ENCODE data around the gene SCGB2B2. TPM values are rescaled to one million over a fixed set of nuclear protein-coding genes. Genes with fewer than 3 reads are reported as not detected.
"Not testable (repeated sequence)": the region's sequence is repeated elsewhere in the genome, so short reads cannot be mapped to it uniquely, and the experiment has no call there.

The SCGB2B2 gene
- total and polyA plus RNA-seq, 2 experiments from 2014 or later: not detected

DNA sequence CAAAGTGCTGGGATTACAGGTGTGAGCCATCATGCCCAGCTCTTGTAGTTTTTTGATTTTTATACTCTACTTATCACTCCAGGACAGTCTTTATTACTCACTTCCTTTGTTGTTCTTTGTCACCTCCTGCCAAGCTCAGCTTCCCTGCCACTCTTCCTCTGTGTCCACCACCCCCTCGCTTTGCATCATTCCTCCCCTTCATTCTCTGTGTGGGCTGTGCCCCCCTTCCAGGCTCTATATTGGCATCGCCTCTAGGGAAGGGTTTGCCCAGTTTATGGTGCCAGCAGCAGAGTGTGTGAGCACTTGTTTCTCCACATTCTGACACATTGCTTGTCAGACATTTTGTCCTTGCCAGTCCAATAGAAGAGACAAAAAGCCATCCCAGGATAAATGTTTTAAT lies 15.6 kb upstream of the SCGB2B2 start:
- 38 to 51% methylated on average over 2 of the region's 2 CpGs for WGBS, 2 experiments (ENCODE audit: low coverage in 1 of 2, low lambda C conversion rate in 2 of 2, missing lambda C conversion rate in 2 of 2)
- Histone ChIP-seq H3K36me3 (ENCODE audit: low read depth) (no peaks in the 10 kb centered on the region), H3K27ac (no peak overlapping the region), H3K9me2 (ENCODE audit: insufficient read depth) (no peaks in the 10 kb centered on the region), H3K4me1 (ENCODE audit: insufficient read depth) (no peaks in the 10 kb centered on the region), H2AFZ (no peak overlapping the region), H3K9ac (no peak overlapping the region), H3K79me2 (ENCODE audit: insufficient read depth) (no peaks in the 10 kb centered on the region), H3K27me3 (replicated peaks; ENCODE audit: insufficient read depth) (no peaks in the 10 kb centered on the region), H4K20me1 (ENCODE audit: insufficient read depth) (no peaks in the 10 kb centered on the region), H3K9me3 (ENCODE audit: low read depth) (no peaks in the 10 kb centered on the region), H3K4me3 (no peak overlapping the region), H3K4me2 (ENCODE audit: unreplicated experiment) (no peak overlapping the region), H3F3A (ENCODE audit: insufficient read depth) (no peaks in the 10 kb centered on the region)
- DNase-seq: no peak
- in situ Hi-C loops (cut with MboI): no loop called here
- TF ChIP-seq EZH2 (IDR thresholded peaks at IDR 0.05; ENCODE audit: insufficient read depth, poor library complexity, severe bottlenecking) (no peak), EZH2phosphoT487 (IDR thresholded peaks at IDR 0.05; ENCODE audit: insufficient read depth, low read depth) (no peak)

DNA sequence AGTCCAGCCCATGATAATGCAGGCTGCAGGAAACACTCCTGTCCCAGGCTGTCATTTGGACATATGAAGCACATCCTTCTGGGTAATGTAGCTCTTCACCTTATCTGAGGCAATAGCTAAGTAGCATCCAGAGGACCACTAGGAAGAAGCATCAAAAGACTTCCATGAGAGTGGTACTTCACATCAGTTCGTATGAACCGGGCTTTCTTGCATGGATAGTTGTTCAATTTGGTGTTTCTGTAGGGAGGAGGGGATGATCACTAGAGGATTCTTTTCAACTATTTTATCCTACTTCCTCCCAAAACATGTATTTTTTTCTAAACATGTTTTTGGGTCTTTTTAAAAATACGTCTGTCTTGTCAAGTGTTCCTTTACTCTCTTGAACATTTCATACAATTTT lies 13.4 kb upstream of the SCGB2B2 start:
- Histone ChIP-seq H3K9me2 (ENCODE audit: insufficient read depth) (no peaks in the 10 kb centered on the region), H3K4me2 (ENCODE audit: unreplicated experiment) (no peak overlapping the region), H3K36me3 (ENCODE audit: low read depth) (0 out of 2 replicates have a peak, but pooled peaks cover 5% of the 10 kb centered on the region), H3K4me3 (no peak overlapping the region), H3K4me1 (ENCODE audit: insufficient read depth) (no peaks in the 10 kb centered on the region), H3K9me3 (ENCODE audit: low read depth) (no peaks in the 10 kb centered on the region), H2AFZ (no peak overlapping the region), H3K79me2 (ENCODE audit: insufficient read depth) (no peaks in the 10 kb centered on the region), H3K9ac (no peak overlapping the region), H3K27me3 (replicated peaks; ENCODE audit: insufficient read depth) (no peaks in the 10 kb centered on the region), H3F3A (ENCODE audit: insufficient read depth) (peaks cover 12% of the 10 kb centered on the region; the same call in 1 of the 2 replicates), H4K20me1 (ENCODE audit: insufficient read depth) (no peaks in the 10 kb centered on the region), H3K27ac (no peak overlapping the region)
- in situ Hi-C loops (cut with MboI): no loop called here
- WGBS, 2 experiments (ENCODE audit: low coverage in 1 of 2, low lambda C conversion rate in 2 of 2, missing lambda C conversion rate in 2 of 2): 57 to 62% methylated on average over 3 of the region's 3 CpGs
- no peak for DNase-seq
- TF ChIP-seq EZH2 (IDR thresholded peaks at IDR 0.05; ENCODE audit: insufficient read depth, poor library complexity, severe bottlenecking) (no peak), EZH2phosphoT487 (IDR thresholded peaks at IDR 0.05; ENCODE audit: insufficient read depth, low read depth) (no peak)

DNA sequence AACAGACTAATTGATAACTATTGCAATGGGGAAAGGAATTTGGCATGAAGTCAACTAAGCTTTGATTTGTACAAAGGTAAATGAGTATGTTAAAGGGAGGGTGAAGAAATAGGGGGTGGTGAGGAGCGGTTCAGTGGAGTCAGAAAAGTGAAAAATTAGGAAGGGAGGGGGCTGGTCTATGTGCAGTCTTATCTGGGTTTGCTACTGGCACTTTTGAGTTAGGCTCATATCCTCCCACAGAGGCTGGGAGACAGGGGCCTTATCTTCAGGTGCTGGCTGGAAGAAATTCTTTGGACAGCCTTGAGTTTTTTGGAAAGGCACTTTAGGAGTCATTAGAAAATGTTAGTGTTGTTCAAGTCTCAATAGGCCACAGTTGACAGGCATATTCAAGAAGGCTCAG lies 11.6 kb upstream of the SCGB2B2 start:
- Histone ChIP-seq H2AFZ (no peak overlapping the region), H3K9me2 (ENCODE audit: insufficient read depth) (no peaks in the 10 kb centered on the region), H3K27me3 (replicated peaks; ENCODE audit: insufficient read depth) (no peaks in the 10 kb centered on the region), H3F3A (ENCODE audit: insufficient read depth) (peaks cover 21% of the 10 kb centered on the region; the same call in 1 of the 2 replicates), H3K36me3 (ENCODE audit: low read depth) (peaks cover 23% of the 10 kb centered on the region), H3K4me3 (no peak overlapping the region), H3K4me2 (ENCODE audit: unreplicated experiment) (no peak overlapping the region), H4K20me1 (ENCODE audit: insufficient read depth) (no peaks in the 10 kb centered on the region), H3K79me2 (ENCODE audit: insufficient read depth) (no peaks in the 10 kb centered on the region), H3K27ac (no peak overlapping the region), H3K9me3 (ENCODE audit: low read depth) (no peaks in the 10 kb centered on the region), H3K4me1 (ENCODE audit: insufficient read depth) (no peaks in the 10 kb centered on the region), H3K9ac (no peak overlapping the region)
- in situ Hi-C loops (cut with MboI): no loop called here
- 97 to 100% methylated on average over 1 of the region's 1 CpG for WGBS, 2 experiments (ENCODE audit: low coverage in 1 of 2, low lambda C conversion rate in 2 of 2, missing lambda C conversion rate in 2 of 2)
- no peak for DNase-seq
- TF ChIP-seq EZH2 (IDR thresholded peaks at IDR 0.05; ENCODE audit: insufficient read depth, poor library complexity, severe bottlenecking) (no peak), EZH2phosphoT487 (IDR thresholded peaks at IDR 0.05; ENCODE audit: insufficient read depth, low read depth) (no peak)

DNA sequence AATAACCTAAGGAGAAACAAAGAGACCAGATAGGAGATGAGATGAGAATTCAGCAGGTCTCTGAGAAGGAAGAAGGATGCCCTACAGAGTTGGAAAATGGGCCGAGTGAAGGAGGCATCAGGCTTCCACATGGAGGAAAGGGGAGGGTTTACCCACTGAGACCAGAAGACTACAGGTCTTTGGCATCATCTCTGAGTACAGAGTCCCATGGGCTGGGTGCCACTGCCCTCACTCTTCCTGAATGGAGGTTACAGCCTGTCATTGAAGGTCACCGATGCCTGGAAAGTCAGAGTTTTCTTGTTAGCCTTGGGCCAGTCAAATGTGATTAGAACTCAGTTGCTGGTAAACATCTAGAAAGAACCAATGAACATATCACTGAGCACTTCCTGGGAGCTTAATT lies 10.4 kb upstream of the SCGB2B2 start:
- peaks cover 36% of the 10 kb centered on the region for H3K36me3 ChIP-seq (ENCODE audit: low read depth)
- H3K9me3 ChIP-seq (ENCODE audit: low read depth): no peaks in the 10 kb centered on the region
- H3F3A ChIP-seq (ENCODE audit: insufficient read depth): peaks cover 25% of the 10 kb centered on the region; the same call in 1 of the 2 replicates
- H3K4me3 ChIP-seq: no peak overlapping the region
- no peak overlapping the region for H3K4me2 ChIP-seq (ENCODE audit: unreplicated experiment)
- in situ Hi-C loops (cut with MboI): no loop called here
- no peaks in the 10 kb centered on the region for H3K4me1 ChIP-seq (ENCODE audit: insufficient read depth)
- DNase-seq: no peak
- TF ChIP-seq EZH2 (IDR thresholded peaks at IDR 0.05; ENCODE audit: insufficient read depth, poor library complexity, severe bottlenecking) (no peak), EZH2phosphoT487 (IDR thresholded peaks at IDR 0.05; ENCODE audit: insufficient read depth, low read depth) (no peak)
- no peaks in the 10 kb centered on the region for H3K79me2 ChIP-seq (ENCODE audit: insufficient read depth)
- no peaks in the 10 kb centered on the region for H3K9me2 ChIP-seq (ENCODE audit: insufficient read depth)
- H3K9ac ChIP-seq: no peak overlapping the region
- H2AFZ ChIP-seq: no peak overlapping the region
- no peak overlapping the region for H3K27ac ChIP-seq
- WGBS, 2 experiments (ENCODE audit: low coverage in 1 of 2, low lambda C conversion rate in 2 of 2, missing lambda C conversion rate in 2 of 2): 65 to 88% methylated on average over 2 of the region's 2 CpGs
- no peaks in the 10 kb centered on the region for H3K27me3 ChIP-seq (replicated peaks; ENCODE audit: insufficient read depth)
- H4K20me1 ChIP-seq (ENCODE audit: insufficient read depth): no peaks in the 10 kb centered on the region

DNA sequence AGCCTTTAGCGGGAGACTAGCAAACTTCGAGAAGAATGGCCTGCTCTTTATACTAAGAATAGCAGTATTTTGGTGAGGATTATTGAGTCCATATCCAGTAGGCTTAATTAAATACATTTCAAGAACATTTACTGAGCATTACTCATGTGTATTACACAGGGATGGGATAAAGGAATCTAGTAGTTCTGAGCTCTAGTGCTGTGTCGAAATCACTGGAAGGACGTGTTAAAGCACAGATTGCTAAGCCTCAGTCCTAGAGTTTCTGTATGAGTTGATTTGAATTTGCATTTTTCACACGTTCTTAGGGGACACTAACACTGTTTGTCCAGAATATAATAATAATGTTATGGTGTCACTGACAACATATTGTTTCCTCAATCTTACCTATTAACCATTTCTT lies 9.5 kb upstream of the SCGB2B2 start:
- peaks cover 44% of the 10 kb centered on the region for H3K36me3 ChIP-seq (ENCODE audit: low read depth)
- in situ Hi-C loops (cut with MboI): no loop called here
- WGBS, 2 experiments (ENCODE audit: low coverage in 1 of 2, low lambda C conversion rate in 2 of 2, missing lambda C conversion rate in 2 of 2): 71 to 73% methylated on average over 5 of the region's 5 CpGs
- no peak overlapping the region for H3K4me3 ChIP-seq
- no peaks in the 10 kb centered on the region for H4K20me1 ChIP-seq (ENCODE audit: insufficient read depth)
- H3K9ac ChIP-seq: no peak overlapping the region
- H3K4me2 ChIP-seq (ENCODE audit: unreplicated experiment): no peak overlapping the region
- H3K4me1 ChIP-seq (ENCODE audit: insufficient read depth): no peaks in the 10 kb centered on the region
- no peak for TF ChIP-seq EZH2 (IDR thresholded peaks at IDR 0.05; ENCODE audit: insufficient read depth, poor library complexity, severe bottlenecking)
- TF ChIP-seq EZH2phosphoT487 (IDR thresholded peaks at IDR 0.05; ENCODE audit: insufficient read depth, low read depth): no peak
- H3F3A ChIP-seq (ENCODE audit: insufficient read depth): peaks cover 25% of the 10 kb centered on the region; the same call in 1 of the 2 replicates
- H3K9me2 ChIP-seq (ENCODE audit: insufficient read depth): no peaks in the 10 kb centered on the region
- H3K9me3 ChIP-seq (ENCODE audit: low read depth): no peaks in the 10 kb centered on the region
- H3K27me3 ChIP-seq (replicated peaks; ENCODE audit: insufficient read depth): no peaks in the 10 kb centered on the region
- no peaks in the 10 kb centered on the region for H3K79me2 ChIP-seq (ENCODE audit: insufficient read depth)
- DNase-seq: peak; percentile 33
- no peak overlapping the region for H2AFZ ChIP-seq
- no peak overlapping the region for H3K27ac ChIP-seq

DNA sequence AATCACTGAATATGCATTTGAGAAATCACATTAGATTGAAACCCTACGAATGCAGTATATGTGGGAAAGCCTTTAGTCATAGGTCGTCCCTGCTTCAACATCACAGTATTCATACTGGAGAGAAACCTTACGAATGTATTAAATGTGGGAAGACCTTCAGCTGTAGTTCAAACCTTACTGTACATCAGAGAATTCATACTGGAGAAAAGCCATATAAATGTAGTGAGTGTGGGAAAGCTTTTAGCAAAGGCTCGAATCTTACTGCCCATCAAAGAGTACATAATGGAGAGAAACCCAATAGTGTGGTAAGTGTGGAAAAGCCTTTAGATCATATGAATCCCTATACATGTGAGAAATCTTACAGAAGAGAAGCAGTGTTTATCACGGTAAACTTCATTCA lies 8.3 kb upstream of the SCGB2B2 start:
- DNase-seq; H3K79me2 ChIP-seq (ENCODE audit: insufficient read depth); in situ Hi-C loops (cut with MboI); H3K4me3 ChIP-seq; H3K9me2 ChIP-seq (ENCODE audit: insufficient read depth); H4K20me1 ChIP-seq (ENCODE audit: insufficient read depth); H3K27ac ChIP-seq; H3K9me3 ChIP-seq (ENCODE audit: low read depth); H3K9ac ChIP-seq; H3K4me1 ChIP-seq (ENCODE audit: insufficient read depth); H3K27me3 ChIP-seq (replicated peaks; ENCODE audit: insufficient read depth); H3K4me2 ChIP-seq (ENCODE audit: unreplicated experiment); H2AFZ ChIP-seq: not testable (repeated sequence)
- peaks cover 54% of the 10 kb centered on the region for H3K36me3 ChIP-seq (ENCODE audit: low read depth)
- 95 to 98% methylated on average over 5 of the region's 5 CpGs for WGBS, 2 experiments (ENCODE audit: low coverage in 1 of 2, low lambda C conversion rate in 2 of 2, missing lambda C conversion rate in 2 of 2)
- peaks cover 25% of the 10 kb centered on the region; the same call in 1 of the 2 replicates for H3F3A ChIP-seq (ENCODE audit: insufficient read depth)
